NCI-H526 (cell line): ENCODE measurements around the gene SARDH.
A peak's percentile ranks its signal among the peaks of the same experiment; 100 is the strongest.

Source experiments
- DNase-seq, 2 experiments: peaks; one replicate each; lab custom pipeline; 2025; lab: John Stamatoyannopoulos, UW

Gene SARDH

GRCh38 chr9:133734590-133735414 lies 3.4 kb downstream of the SARDH start:
- DNase-seq: no peak

- no peak for DNase-seq
These were observed 4.2 kb downstream of the SARDH start for GRCh38 chr9:133733796-133734533.

- no peak for DNase-seq
These were observed 4.7 kb downstream of the SARDH start for GRCh38 chr9:133733421-133733795.

- DNase-seq: no peak
These were observed 5.3 kb downstream of the SARDH start for GRCh38 chr9:133732639-133733408.

- peak; percentile 78 to 90 for DNase-seq
These were observed 6.1 kb downstream of the SARDH start for GRCh38 chr9:133731876-133732638.

- DNase-seq: no peak
These were observed 7.0 kb downstream of the SARDH start for GRCh38 chr9:133730994-133731715.

- DNase-seq: peak in 1 of 2 experiments; percentile 19
These were observed 8.4 kb downstream of the SARDH start for GRCh38 chr9:133729617-133730281.

GRCh38 chr9:133728856-133729616 lies 9.1 kb downstream of the SARDH start:
- DNase-seq: no peak

- DNase-seq: no peak
These were observed 10.2 kb downstream of the SARDH start for GRCh38 chr9:133727876-133728441.

GRCh38 chr9:133727277-133727875 lies 10.8 kb downstream of the SARDH start:
- DNase-seq: peak in 1 of 2 experiments; percentile 17

GRCh38 chr9:133726401-133727276 lies 11.5 kb downstream of the SARDH start:
- DNase-seq: peak in 1 of 2 experiments; percentile 66

- no peak for DNase-seq
These were observed 12.3 kb downstream of the SARDH start for GRCh38 chr9:133725886-133726285.

- no peak for DNase-seq
These were observed 19.4 kb downstream of the SARDH start for GRCh38 chr9:133718563-133719315.

- DNase-seq: no peak
These were observed 20.8 kb downstream of the SARDH start for GRCh38 chr9:133717113-133718031.

- no peak for DNase-seq
These were observed 21.5 kb downstream of the SARDH start for GRCh38 chr9:133716564-133717112.
